A172 (cell line): ENCODE data around the gene RAB40B. TPM values are rescaled to one million over a fixed set of nuclear protein-coding genes. Genes with fewer than 3 reads are reported as not detected.
"Not testable (repeated sequence)": the region's sequence is repeated elsewhere in the genome, so short reads cannot be mapped to it uniquely, and the experiment has no call there.

Experiments used
- DNase-seq: peaks from one replicate; pipeline ENCODE4 v3.0.0-alpha.2; 2015; ENCODE audit warnings: low spot score
- total RNA-seq: library from RNA; depleted of rRNA; stranded (reverse); fragments of >200 nt; shearing (Covaris generic); gene quantifications from 2 replicates; pipeline ENCODE4 v1.2.3, GENCODE V29; 2014

Gene RAB40B
- total RNA-seq, 1 experiment from 2014 or later: 9.9 TPM

GRCh38 chr17:82668024-82668630 lies 30.4 kb downstream of the RAB40B start:
- no peak for DNase-seq

GRCh38 chr17:82667668-82668000 lies 30.9 kb downstream of the RAB40B start:
- DNase-seq: no peak

- no peak for DNase-seq
These were observed 31.4 kb downstream of the RAB40B start for GRCh38 chr17:82666931-82667667.

DNA sequence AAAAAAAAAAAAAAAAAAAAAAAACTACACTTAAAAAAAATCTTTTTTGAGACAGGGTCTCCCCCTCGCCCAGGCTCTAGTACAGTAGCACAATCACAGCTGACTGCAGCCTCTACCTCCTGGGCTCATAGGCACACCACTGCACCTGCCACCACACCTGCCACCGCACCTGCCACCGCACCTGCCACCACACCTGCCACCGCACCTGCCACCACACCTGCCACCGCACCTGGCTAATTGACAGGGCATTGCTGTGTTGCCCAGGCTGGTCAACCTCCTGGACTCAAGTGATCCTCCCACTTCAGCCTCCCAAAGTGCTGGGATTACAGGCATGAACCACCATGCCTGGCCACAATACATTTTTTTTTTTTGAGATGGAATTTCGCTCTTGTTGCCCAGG lies 32.6 kb downstream of the RAB40B start:
- no peak for DNase-seq

DNA sequence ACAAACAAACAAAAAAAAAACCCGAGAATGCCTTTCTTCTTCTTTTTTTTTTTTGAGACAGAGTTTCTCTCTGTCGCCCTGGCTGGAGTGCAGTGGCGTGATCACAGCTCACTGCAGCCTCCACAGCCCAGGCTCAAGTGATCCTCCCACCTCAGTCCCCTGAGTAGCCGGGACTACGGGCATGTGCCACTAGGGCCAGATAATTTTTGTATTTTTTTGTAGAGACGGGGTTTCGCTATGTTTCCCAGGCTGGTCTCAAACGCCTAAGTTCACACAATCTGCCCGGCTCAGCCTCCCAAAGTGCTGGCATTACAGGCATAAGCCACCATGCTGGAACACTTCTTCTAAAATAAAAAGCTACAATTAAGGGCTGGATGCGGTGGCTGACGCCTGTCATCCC lies 33.3 kb downstream of the RAB40B start:
- DNase-seq: no peak

DNA sequence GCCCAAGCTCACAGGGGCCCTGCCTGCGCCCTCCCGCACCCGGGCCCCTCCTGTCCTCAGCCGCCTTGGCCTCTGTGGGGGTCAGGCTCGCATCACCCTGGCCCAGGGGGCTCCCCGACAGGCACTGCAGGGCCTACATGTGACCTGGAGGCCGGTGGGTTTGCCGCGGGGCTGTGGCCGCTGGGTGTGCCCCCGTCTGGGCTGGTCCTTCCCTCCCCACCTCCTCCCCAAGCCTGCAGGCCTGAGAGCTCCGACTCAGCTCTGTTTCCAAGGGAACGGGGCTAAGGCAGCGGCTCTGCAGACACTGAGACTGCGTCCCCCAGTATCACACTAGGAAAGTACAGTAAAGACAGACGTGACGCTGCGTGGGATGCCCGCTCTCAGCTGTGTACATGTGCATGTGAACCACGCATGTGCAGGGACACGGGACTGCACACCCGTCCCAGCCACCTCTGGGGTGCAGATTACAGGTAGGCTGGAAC lies 33.8 kb downstream of the RAB40B start:
- no peak for DNase-seq

DNA sequence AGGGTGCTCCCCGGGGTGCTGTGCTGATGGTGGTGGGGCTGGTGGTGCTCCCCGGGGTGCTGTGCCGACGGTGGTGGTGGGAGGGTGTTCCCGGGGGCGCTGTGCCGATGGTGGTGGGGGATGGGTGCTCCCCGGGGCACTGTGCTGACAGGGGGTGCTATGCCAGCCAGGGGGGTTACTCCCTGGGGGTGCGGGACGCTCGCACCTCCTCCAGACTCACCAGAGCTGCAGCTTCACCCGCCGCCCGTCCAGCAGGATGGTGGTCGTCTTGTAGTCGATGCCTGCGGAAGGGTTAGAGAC lies 34.3 kb downstream of the RAB40B start:
- no peak for DNase-seq

DNA sequence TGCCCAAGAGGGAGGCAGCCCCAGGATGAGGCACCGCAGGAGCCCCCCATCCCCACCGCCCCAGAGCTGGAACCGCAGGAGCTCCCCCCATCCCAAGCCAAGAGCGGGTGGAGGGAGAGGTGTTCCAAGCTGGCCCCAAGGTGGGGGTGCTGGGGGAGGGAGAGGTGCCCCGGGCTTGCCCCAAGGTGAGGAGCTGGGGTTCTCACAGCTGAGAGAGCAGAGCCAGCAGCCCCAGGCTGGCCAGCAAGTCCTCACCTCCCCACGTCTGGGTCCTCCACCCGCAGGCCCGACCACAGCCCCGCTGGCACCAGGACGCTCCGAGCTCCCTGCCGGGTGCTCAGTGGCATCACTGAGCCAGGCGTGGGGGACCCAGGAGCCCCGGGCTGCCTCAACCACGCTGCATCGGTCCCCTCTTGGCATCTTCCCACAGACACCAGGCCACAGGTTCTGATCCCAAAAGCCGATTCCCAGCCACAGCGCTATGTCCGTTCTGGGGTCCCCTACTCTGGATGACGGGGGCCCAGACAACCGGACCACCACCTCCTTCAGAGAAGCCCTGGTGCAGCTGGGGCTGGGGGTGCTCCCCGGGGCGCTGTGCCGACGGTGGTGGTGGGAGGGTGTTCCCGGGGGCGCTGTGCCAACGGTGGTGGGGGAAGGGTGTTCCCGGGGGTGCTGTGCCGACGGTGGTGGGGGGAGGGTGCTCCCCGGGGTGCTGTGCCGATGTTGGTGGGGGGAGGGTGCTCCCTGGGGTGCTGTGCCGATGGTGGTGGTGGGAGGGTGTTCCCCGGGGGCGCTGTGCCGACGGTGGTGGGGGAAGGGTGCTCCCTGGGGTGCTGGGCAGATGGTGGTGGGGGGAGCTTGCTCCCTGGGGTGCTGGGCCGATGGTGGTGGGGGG lies 34.9 kb downstream of the RAB40B start:
- no peak for DNase-seq

DNA sequence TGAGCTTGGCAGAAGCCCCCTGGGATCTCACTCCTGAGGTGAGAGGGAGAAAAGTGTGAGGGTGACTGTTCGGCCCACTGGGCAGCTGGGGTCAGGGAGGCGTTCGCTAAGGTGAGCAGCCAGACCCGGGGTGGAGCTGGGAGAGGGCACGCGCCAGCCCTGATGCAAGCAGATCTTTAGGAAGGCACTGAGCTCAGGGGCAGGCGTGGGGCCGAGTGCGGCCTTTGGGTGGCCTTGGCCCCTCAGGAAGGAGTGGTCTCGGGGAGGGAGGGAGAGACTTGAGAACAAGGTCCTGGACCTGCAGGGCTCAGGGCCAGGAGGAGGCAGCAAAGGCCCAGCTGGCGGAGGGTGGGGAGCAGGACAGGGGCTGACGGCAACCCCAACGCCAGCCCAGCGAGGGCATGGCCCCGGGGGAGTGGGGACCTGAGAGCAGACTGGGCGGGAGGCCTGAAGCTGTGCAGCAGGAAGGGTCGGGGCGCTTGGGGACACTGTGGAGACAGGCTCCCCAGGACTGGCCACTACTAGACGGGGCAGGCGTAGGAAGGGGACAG lies 35.7 kb downstream of the RAB40B start:
- DNase-seq: no peak

DNA sequence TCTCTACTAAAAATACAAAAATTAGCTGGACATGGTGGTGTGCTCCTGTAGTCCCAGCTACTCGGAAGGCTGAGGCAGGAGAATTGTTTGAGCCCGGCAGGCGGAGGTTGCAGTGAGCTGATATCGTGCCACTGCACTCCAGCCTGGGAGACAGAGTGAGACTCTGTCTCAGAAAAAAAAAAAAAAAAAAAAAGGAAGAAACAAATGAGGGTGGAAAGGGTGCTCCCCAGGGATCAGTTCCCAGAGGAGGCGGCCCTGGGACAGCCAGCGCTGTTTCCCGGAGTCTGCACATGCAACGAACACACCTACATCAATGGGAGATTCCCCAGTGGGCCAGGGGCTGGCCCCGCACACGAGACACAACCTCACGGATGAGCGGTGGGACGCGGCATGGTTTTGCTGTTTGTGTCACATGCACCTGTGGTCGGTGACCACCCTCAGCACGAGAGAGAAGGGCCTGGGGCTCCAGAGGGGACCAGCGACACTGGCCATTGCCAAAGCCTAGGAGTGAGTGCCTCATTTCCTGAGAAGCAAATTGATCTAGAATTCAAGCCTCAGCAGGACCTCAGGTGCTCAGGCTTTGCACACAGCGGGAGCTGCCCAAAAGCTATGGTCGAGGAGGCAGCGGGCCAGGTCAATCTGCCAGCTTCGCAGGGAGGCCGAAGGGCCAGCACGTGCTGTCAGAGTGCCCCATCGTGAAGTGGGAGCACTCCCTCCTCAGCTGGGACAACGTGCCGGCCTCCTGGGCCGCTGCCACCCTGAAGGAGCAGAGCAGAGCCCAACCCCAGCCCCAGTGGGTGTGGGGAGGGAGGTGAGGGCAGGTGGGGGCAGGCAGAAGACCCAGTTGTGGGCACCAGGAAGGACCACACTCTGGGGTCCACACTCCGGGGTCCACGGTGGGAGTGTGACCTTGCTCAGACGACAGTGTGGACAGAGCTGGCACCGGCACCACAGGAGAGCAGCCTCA lies 36.5 kb downstream of the RAB40B start:
- no peak for DNase-seq

- DNase-seq: no peak
These were observed 38.6 kb downstream of the RAB40B start for GRCh38 chr17:82659886-82660285.

- no peak for DNase-seq
These were observed 39.6 kb downstream of the RAB40B start for GRCh38 chr17:82658796-82659452.

DNA sequence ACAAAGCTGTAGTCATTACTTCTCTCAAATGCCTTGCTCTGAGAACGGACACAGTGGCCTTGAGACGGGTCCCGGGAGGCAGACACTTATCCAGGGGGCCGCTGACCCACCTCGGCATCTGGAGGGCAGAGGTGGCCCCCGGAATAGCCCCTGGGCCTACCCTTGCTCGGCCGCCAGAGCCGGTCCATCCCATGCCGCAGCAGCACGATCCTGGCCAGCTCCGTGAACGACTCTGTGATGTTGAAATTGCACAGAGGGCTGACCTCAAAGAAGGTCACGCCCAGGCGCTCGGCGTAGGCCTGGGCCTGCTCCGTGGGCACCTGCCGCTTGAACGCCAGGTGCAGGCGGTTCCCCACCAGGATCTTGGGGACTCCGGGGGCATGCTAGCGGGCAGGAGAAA lies 40.2 kb downstream of the RAB40B start:
- DNase-seq: no peak

- DNase-seq: no peak
These were observed 40.6 kb downstream of the RAB40B start for GRCh38 chr17:82657926-82658325.

GRCh38 chr17:82656266-82656665 lies 42.2 kb downstream of the RAB40B start:
- DNase-seq: no peak

- no peak for DNase-seq
These were observed 43.0 kb downstream of the RAB40B start for GRCh38 chr17:82655523-82655922.

DNA sequence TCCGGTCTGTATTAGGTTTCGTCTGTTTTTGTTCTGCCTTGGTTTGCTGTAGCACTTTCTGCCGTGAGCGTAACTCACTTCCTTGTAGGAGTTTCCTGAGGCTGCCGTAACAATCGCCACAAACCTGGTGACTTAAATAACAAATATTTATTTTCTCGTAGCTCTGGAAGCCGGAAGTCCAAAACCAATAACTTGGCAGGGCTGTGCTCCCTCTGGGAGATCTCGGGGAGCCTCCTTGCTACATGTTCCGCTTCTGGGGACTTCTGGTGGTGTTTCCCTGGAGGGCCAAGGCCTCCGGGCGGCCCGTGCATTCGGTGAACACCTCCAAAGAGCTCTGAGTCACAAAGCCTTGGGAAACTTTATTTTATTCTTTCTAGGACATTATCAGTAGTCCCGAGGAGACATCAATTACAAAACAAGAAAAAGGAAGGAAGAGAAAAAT lies 43.4 kb downstream of the RAB40B start:
- no peak for DNase-seq

GRCh38 chr17:82654611-82655010 lies 43.9 kb downstream of the RAB40B start:
- not testable (repeated sequence) for DNase-seq

GRCh38 chr17:82653651-82654528 lies 44.6 kb downstream of the RAB40B start:
- DNase-seq: no peak

GRCh38 chr17:82650723-82651122 lies 47.8 kb downstream of the RAB40B start:
- DNase-seq: no peak
